Smooth muscle cell (in vitro differentiated cells): ENCODE results near the gene NKAIN4. TPM values are rescaled to one million over a fixed set of nuclear protein-coding genes. Genes with fewer than 3 reads are reported as not detected.

Source experiments
- DNase-seq: peaks from one replicate; lab custom pipeline; 2025; ENCODE audit not compliant: unreplicated experiment; lab: John Stamatoyannopoulos, UW
- H2AFZ ChIP-seq: fragments of 200-600 bp; sonication (generic); 2 replicates; pipeline ENCODE4 v1.6.0; 2016; ENCODE audit warnings: antibody characterized with exemption, low read depth, mild to moderate bottlenecking
- H3F3A ChIP-seq: fragments of 200-600 bp; sonication (generic); 2 replicates; pipeline ENCODE4 v1.6.0; 2017; ENCODE audit warnings: antibody characterized with exemption, low read depth
- H3K27ac ChIP-seq: fragments of 200-600 bp; sonication (generic); 2 replicates; pipeline ENCODE4 v1.5.1; 2016; ENCODE audit warnings: low read depth, mild to moderate bottlenecking
- H3K27me3 ChIP-seq: fragments of 200-600 bp; sonication (generic); 2 replicates; pipeline ENCODE4 v1.6.1; 2016; ENCODE audit warnings: low read depth, mild to moderate bottlenecking
- H3K36me3 ChIP-seq: fragments of 200-600 bp; sonication (generic); 2 replicates; pipeline ENCODE4 v1.5.1; 2016; ENCODE audit warnings: low read depth
- H3K4me1 ChIP-seq: fragments of 200-600 bp; sonication (generic); 2 replicates; pipeline ENCODE4 v1.5.1; 2016; ENCODE audit warnings: low read depth
- H3K4me2 ChIP-seq: fragments of 200-600 bp; sonication (generic); 2 replicates; pipeline ENCODE4 v1.6.0; 2016; ENCODE audit warnings: mild to moderate bottlenecking
- H3K4me3 ChIP-seq: fragments of 200-600 bp; sonication (generic); 2 replicates; pipeline ENCODE4 v1.5.1; 2016; ENCODE audit warnings: mild to moderate bottlenecking
- H3K79me2 ChIP-seq: fragments of 200-600 bp; sonication (generic); 2 replicates; pipeline ENCODE4 v1.6.0; 2016; ENCODE audit warnings: low read depth, mild to moderate bottlenecking
- H3K9ac ChIP-seq: fragments of 200-600 bp; sonication (generic); 2 replicates; pipeline ENCODE4 v1.6.0; 2016; ENCODE audit warnings: low read depth
- H3K9me3 ChIP-seq: fragments of 200-600 bp; sonication (generic); replicated peaks from 2 replicates; pipeline ENCODE4 v1.5.1; 2016; ENCODE audit warnings: low read depth
- H4K20me1 ChIP-seq: fragments of 200-600 bp; sonication (generic); 2 replicates; pipeline ENCODE4 v1.6.0; 2016; ENCODE audit warnings: low read depth
- CTCF ChIP-seq: fragments of 200-600 bp; sonication (generic); IDR thresholded peaks from 2 replicates; pipeline ENCODE4 v1.5.1; 2017; ENCODE audit warnings: borderline replicate concordance, mild to moderate bottlenecking, antibody characterized with exemption; ENCODE audit not compliant: insufficient read depth, poor library complexity, severe bottlenecking
- WGBS: methylation state at CpG from one replicate; pipeline ENCODE4 v1.1.7; 2016; ENCODE audit warnings: low lambda C conversion rate; 5-methylcytosine and 5-hydroxymethylcytosine counted together
- polyA plus RNA-seq: library from polyadenylated mRNA; unstranded; fragments of >200 nt; fragmentation: Nextera tagmentation; extraction: Ambion mirVana; gene quantifications from 2 replicates; pipeline ENCODE4 v1.2.1, GENCODE V29; 2016
- total RNA-seq: library from RNA; depleted of rRNA; stranded (reverse); fragments of >200 nt; gene quantifications from 2 replicates; pipeline ENCODE4 v1.2.3, GENCODE V29; 2014

Gene NKAIN4
- total and polyA plus RNA-seq, 2 experiments from 2014 or later: 19.8 to 50.0 TPM

DNA sequence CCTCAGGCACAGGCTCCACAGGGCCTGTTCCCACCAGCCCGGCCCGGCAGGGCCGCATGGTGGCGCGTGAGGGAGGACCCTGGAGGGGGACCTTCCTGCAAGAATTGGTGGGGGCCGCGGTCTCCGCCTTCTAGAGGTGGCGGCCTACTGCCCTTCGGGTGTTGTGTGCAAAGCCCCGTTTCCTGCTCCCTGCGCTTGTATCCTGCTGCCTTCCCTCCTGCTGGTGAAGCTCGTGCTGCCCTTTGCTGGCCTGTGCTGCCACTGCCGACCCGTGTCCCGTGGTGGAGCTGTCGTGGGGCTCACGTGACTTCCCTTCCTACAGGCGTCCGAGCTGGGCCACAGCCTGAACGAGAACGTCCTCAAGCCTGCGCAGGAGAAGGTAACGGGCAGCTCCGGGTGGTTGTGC, 30.3 kb upstream of the NKAIN4 start:
- H2AFZ ChIP-seq: no peak overlapping the region
- peaks cover 5% of the 10 kb centered on the region for H3K79me2 ChIP-seq
- TF ChIP-seq CTCF: no peak
- no peak overlapping the region for H3K4me2 ChIP-seq
- no peaks in the 10 kb centered on the region for H3F3A ChIP-seq
- no peak overlapping the region for H3K9ac ChIP-seq
- no peaks in the 10 kb centered on the region for H3K27me3 ChIP-seq
- peaks cover 6% of the 10 kb centered on the region for H3K36me3 ChIP-seq
- WGBS: 97% methylated on average over 19 of the region's 25 CpGs
- H3K9me3 ChIP-seq: no peaks in the 10 kb centered on the region
- peaks cover 99% of the 10 kb centered on the region for H4K20me1 ChIP-seq
- no peak overlapping the region for H3K4me3 ChIP-seq
- no peaks in the 10 kb centered on the region for H3K4me1 ChIP-seq
- no peak overlapping the region for H3K27ac ChIP-seq
- DNase-seq: no peak

DNA sequence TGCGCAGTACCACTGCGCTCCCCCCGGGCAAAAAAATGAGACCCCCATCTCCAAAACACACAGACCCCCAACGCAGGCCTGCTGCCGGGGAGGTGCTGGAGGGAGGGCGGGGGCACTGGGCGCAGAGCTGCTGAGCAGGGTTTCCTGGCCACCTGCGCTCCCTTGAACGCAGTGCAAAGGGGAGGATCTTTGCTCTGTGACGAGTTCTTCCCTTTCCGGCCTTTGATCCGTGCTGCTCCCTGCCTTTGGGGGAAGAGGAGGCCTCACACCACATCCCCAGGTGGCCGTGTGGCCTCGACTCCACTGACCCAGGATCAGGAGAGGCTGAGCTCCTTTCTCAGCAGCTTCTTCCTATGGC, 29.8 kb upstream of the NKAIN4 start:
- Histone ChIP-seq H3K4me2 (no peak overlapping the region), H3K27ac (no peak overlapping the region), H3F3A (no peaks in the 10 kb centered on the region), H2AFZ (no peak overlapping the region), H3K9ac (no peak overlapping the region), H3K4me1 (no peaks in the 10 kb centered on the region), H3K9me3 (no peaks in the 10 kb centered on the region), H4K20me1 (peaks cover 99% of the 10 kb centered on the region), H3K27me3 (no peaks in the 10 kb centered on the region), H3K4me3 (no peak overlapping the region), H3K79me2 (peaks cover 5% of the 10 kb centered on the region), H3K36me3 (peaks cover 9% of the 10 kb centered on the region)
- no peak for TF ChIP-seq CTCF
- WGBS: 96% methylated on average over 14 of the region's 14 CpGs
- no peak for DNase-seq

- WGBS: 96% methylated on average over 33 of the region's 33 CpGs
- H3K36me3 ChIP-seq: peaks cover 9% of the 10 kb centered on the region
- H3K9ac ChIP-seq: no peak overlapping the region
- H3K79me2 ChIP-seq: peaks cover 9% of the 10 kb centered on the region
- DNase-seq: no peak
- no peaks in the 10 kb centered on the region for H3K27me3 ChIP-seq
- H4K20me1 ChIP-seq: peaks cover 99% of the 10 kb centered on the region
- no peak for TF ChIP-seq CTCF
- no peak overlapping the region for H3K4me3 ChIP-seq
- no peaks in the 10 kb centered on the region for H3K9me3 ChIP-seq
- H3K27ac ChIP-seq: no peak overlapping the region
- no peak overlapping the region for H3K4me2 ChIP-seq
- H3F3A ChIP-seq: no peaks in the 10 kb centered on the region
- no peaks in the 10 kb centered on the region for H3K4me1 ChIP-seq
- no peak overlapping the region for H2AFZ ChIP-seq
Observed at GRCh38 chr20:63283397-63284082, 29.3 kb upstream of the NKAIN4 start.

GRCh38 chr20:63282946-63283345, 28.7 kb upstream of the NKAIN4 start:
- 95% methylated on average over 17 of the region's 17 CpGs for WGBS
- Histone ChIP-seq H3K27ac (no peak overlapping the region), H3K4me3 (no peak overlapping the region), H3K36me3 (peaks cover 9% of the 10 kb centered on the region), H3K4me2 (no peak overlapping the region), H3F3A (no peaks in the 10 kb centered on the region), H3K9ac (no peak overlapping the region), H2AFZ (no peak overlapping the region), H4K20me1 (peaks cover 99% of the 10 kb centered on the region), H3K27me3 (no peaks in the 10 kb centered on the region), H3K4me1 (no peaks in the 10 kb centered on the region), H3K79me2 (peaks cover 11% of the 10 kb centered on the region), H3K9me3 (no peaks in the 10 kb centered on the region)
- DNase-seq: no peak
- TF ChIP-seq CTCF: no peak
